B cell (primary cell): ENCODE results near the gene CHCHD5. TPM values are rescaled to one million over a fixed set of nuclear protein-coding genes. Genes with fewer than 3 reads are reported as not detected.

Source experiments
- ATAC-seq: fragments of 200-7000 bp; cut with Tn5 transposase; one replicate; pipeline ENCODE4 v1.10.0; 2021; ENCODE audit warnings: low read depth, mild to moderate bottlenecking, moderate number of reproducible peaks, moderate library complexity
- CTCF ChIA-PET: fragments of 350-600 bp; sonication (Branson Sonifier 250); formaldehyde crosslinking; loops from one replicate; lab custom pipeline; 2021; ENCODE audit warnings: antibody characterized with exemption, inconsistent platforms; lab: Charles Lee
- POLR2A ChIA-PET: fragments of 350-600 bp; sonication (Branson Sonifier 250); formaldehyde crosslinking; loops from one replicate; lab custom pipeline; 2021; ENCODE audit warnings: antibody characterized with exemption; lab: Charles Lee
- DNase-seq: peaks from one replicate; pipeline ENCODE4 v3.0.0; 2013
- H2AFZ ChIP-seq: 2 replicates; pipeline ENCODE4 v1.6.1; 2012; ENCODE audit warnings: mild to moderate bottlenecking, low read depth, low read length; ENCODE audit not compliant: insufficient read depth, poor library complexity, severe bottlenecking
- H3K27ac ChIP-seq, 2 donors: 1 replicate in 1 of 2; 2 replicates in 1 of 2; pipeline ENCODE4 v1.5.1; 2012 to 2013; ENCODE audit warnings: low read length in 2 of 2, mild to moderate bottlenecking in 2 of 2, moderate library complexity in 1 of 2
- H3K27me3 ChIP-seq, 4 experiments: fragments of 200-600 bp in 1 of 4; sonication (generic) in 1 of 4; replicated peaks in 1 of 4; 1 replicate in 2 of 4; 2 replicates in 2 of 4; pipeline versions ENCODE4 v1.6.1 to v1.7.0; 2013 to 2016; ENCODE audit warnings: low read length in 3 of 4, mild to moderate bottlenecking in 2 of 4, mixed read lengths in 1 of 4, moderate library complexity in 1 of 4; ENCODE audit not compliant: insufficient read depth in 4 of 4, control insufficient read depth in 3 of 4; ENCODE audit errors: control extremely low read depth in 1 of 4
- H3K36me3 ChIP-seq, 2 experiments: replicated peaks in 1 of 2; 1 replicate in 1 of 2; 2 replicates in 1 of 2; pipeline versions ENCODE4 v1.6.1 to v1.7.1; 2013; ENCODE audit warnings: low read length in 1 of 2; ENCODE audit not compliant: insufficient read depth in 2 of 2, control insufficient read depth in 1 of 2; ENCODE audit errors: control extremely low read depth in 1 of 2, extremely low read depth in 1 of 2
- H3K4me1 ChIP-seq, 2 donors: fragments of 200-600 bp in 1 of 2; sonication (generic) in 1 of 2; 1 replicate in 1 of 2; 2 replicates in 1 of 2; pipeline versions ENCODE4 v1.5.1 to v1.6.1; 2013 to 2017; ENCODE audit warnings: low read length in 2 of 2; ENCODE audit not compliant: control insufficient read depth in 2 of 2, insufficient read depth in 2 of 2
- H3K4me2 ChIP-seq: replicated peaks from 2 replicates; pipeline ENCODE3; 2012; ENCODE audit warnings: mild to moderate bottlenecking, low read depth, low read length; ENCODE audit not compliant: poor library complexity, severe bottlenecking
- H3K4me3 ChIP-seq, 5 experiments: fragments of 200-600 bp in 1 of 5; sonication (generic) in 1 of 5; 1 replicate in 3 of 5; 2 replicates in 2 of 5; pipeline versions ENCODE4 v1.5.1 to v1.7.0; 2011 to 2016; ENCODE audit warnings: low read length in 4 of 5, mild to moderate bottlenecking in 4 of 5, low read depth in 2 of 5, control low read depth in 1 of 5, moderate library complexity in 1 of 5; ENCODE audit not compliant: insufficient read depth in 1 of 5; ENCODE audit errors: control extremely low read depth in 1 of 5, extremely low read depth in 1 of 5
- H3K79me2 ChIP-seq: fragments of 200-600 bp; sonication (generic); one replicate; pipeline ENCODE4 v1.6.0; 2016; ENCODE audit warnings: low read length; ENCODE audit not compliant: control insufficient read depth, insufficient read depth
- H3K9ac ChIP-seq: fragments of 200-600 bp; sonication (generic); 2 replicates; pipeline ENCODE4 v1.6.1; 2017; ENCODE audit warnings: mild to moderate bottlenecking, low read length, moderate library complexity
- H3K9me3 ChIP-seq, 3 donors: one replicate each; pipeline versions ENCODE4 v1.6.1 to v1.7.1; 2013; ENCODE audit warnings: low read length in 2 of 3; ENCODE audit not compliant: control insufficient read depth in 2 of 3, insufficient read depth in 1 of 3; ENCODE audit errors: control extremely low read depth in 1 of 3
- H4K20me1 ChIP-seq: 2 replicates; pipeline ENCODE4 v1.6.0; 2012; ENCODE audit warnings: mild to moderate bottlenecking, low read length; ENCODE audit not compliant: insufficient read depth, control insufficient read depth, poor library complexity, severe bottlenecking
- H3K27ac Mint-ChIP-seq: one replicate; pipeline ENCODE4 v1.8.0; 2021; ENCODE audit warnings: mixed read lengths
- H3K27me3 Mint-ChIP-seq: one replicate; pipeline ENCODE4 v1.8.0; 2021; ENCODE audit warnings: mixed read lengths
- H3K4me1 Mint-ChIP-seq: one replicate; pipeline ENCODE4 v1.8.0; 2021; ENCODE audit warnings: mixed read lengths
- H3K4me3 Mint-ChIP-seq: one replicate; pipeline ENCODE4 v1.8.0; 2021; ENCODE audit warnings: mixed read lengths
- H3K9me3 Mint-ChIP-seq: one replicate; pipeline ENCODE4 v1.8.0; 2022; ENCODE audit warnings: mixed read lengths; ENCODE audit not compliant: insufficient read depth
- CTCF ChIP-seq: fragments of 200-600 bp; IDR thresholded peaks from one replicate; pipeline ENCODE4 v1.8.0; 2022; ENCODE audit warnings: antibody characterized with exemption, mild to moderate bottlenecking
- EZH2 ChIP-seq: IDR thresholded peaks from 2 replicates; pipeline ENCODE4 v1.6.1; 2012; ENCODE audit warnings: borderline replicate concordance, low read depth, mild to moderate bottlenecking, moderate library complexity, low read length; ENCODE audit not compliant: insufficient read depth, poor library complexity, severe bottlenecking
- WGBS: methylation state at CpG from one replicate; pipeline ENCODE4 v1.1.5; 2013; ENCODE audit warnings: missing lambda C conversion rate; ENCODE audit not compliant: insufficient coverage; 5-methylcytosine and 5-hydroxymethylcytosine counted together
- intact Hi-C: fragments of 100-400 bp; cut with micrococcal nuclease; formaldehyde crosslinking; loops from one replicate; pipeline ENCODE4 v1.10.0; 2022
- polyA plus RNA-seq: library from polyadenylated mRNA; depleted of rRNA; stranded (reverse); fragments of >200 nt; gene quantifications from 2 replicates; pipeline ENCODE4 v1.2.3, GENCODE V29; 2012
- total RNA-seq, 2 donors: library from RNA; stranded (reverse); fragments of 120-200 nt in 1 of 2; gene quantifications; 1 replicate in 1 of 2; 2 replicates in 1 of 2; pipeline versions ENCODE4 v1.2.3 to v1.2.4, GENCODE V29; 2013 to 2022

Gene CHCHD5
- total and polyA plus RNA-seq, 2 donors (not counting 1 experiment from before 2014, with no cell fraction given): 19.9 to 34.5 TPM

- Mint-ChIP-seq H3K27me3 (no peaks in the 10 kb centered on the region), H3K9me3 (no peaks in the 10 kb centered on the region), H3K4me1 (peaks cover 19% of the 10 kb centered on the region), H3K27ac (no peak overlapping the region), H3K4me3 (no peak overlapping the region)
- H3K9me3 ChIP-seq: peaks cover 0 to 2% (median 0%) of the 10 kb centered on the region in 3 donors
- POLR2A ChIA-PET: no interaction called here
- no peak overlapping the region for H3K4me2 ChIP-seq
- H3K27ac ChIP-seq: no peak overlapping the region
- H3K79me2 ChIP-seq: no peaks in the 10 kb centered on the region
- DNase-seq: no peak
- no peaks in the 10 kb centered on the region for H3K36me3 ChIP-seq
- H3K27me3 ChIP-seq: no peaks in the 10 kb centered on the region
- TF ChIP-seq CTCF (no peak), EZH2 (no peak)
- peaks cover 18 to 34% of the 10 kb centered on the region in 2 donors for H3K4me1 ChIP-seq
- intact Hi-C loops: loop anchor here (2.0 to 10.0 kb wide), 2 partner anchors 15 to 255 kb away; partner anchors contain the start of gene SLC20A1
- H2AFZ ChIP-seq: no peak overlapping the region
- no peak for ATAC-seq
- H3K4me3 ChIP-seq: no peak overlapping the region
- CTCF ChIA-PET: interaction anchor here (1.0 to 16.6 kb wide), 7 partner anchors 9 to 99 kb away, joined by 3 to 496 read pairs (median 48); partner anchors contain the start of genes NT5DC4 and SLC20A1
- H3K9ac ChIP-seq: no peak overlapping the region
- WGBS: 97% methylated on average over 6 of the region's 8 CpGs
- H4K20me1 ChIP-seq: no peaks in the 10 kb centered on the region
These were observed 45.4 kb downstream of the CHCHD5 start for GRCh38 chr2:112629823-112630222.

- no peak for TF ChIP-seq CTCF
- TF ChIP-seq EZH2: no peak
- Histone ChIP-seq H3K27me3 (no peaks in the 10 kb centered on the region), H3K27ac (no peak overlapping the region), H4K20me1 (no peaks in the 10 kb centered on the region), H3K4me3 (no peak overlapping the region), H3K36me3 (no peaks in the 10 kb centered on the region), H3K9me3 (peaks cover 0 to 2% (median 0%) of the 10 kb centered on the region in 3 donors), H3K9ac (no peak overlapping the region), H3K4me2 (no peak overlapping the region), H3K79me2 (no peaks in the 10 kb centered on the region), H2AFZ (no peak overlapping the region), H3K4me1 (peaks cover 18 to 30% of the 10 kb centered on the region in 2 donors)
- POLR2A ChIA-PET: no interaction called here
- no peaks in the 10 kb centered on the region for H3K9me3 Mint-ChIP-seq
- ATAC-seq (no peak), DNase-seq (no peak)
- intact Hi-C loops: loop anchor here (2.0 kb wide), 1 partner anchor 15 kb away; the partner anchor contains the start of gene SLC20A1
- CTCF ChIA-PET: interaction anchor here (1.0 to 16.6 kb wide), 8 partner anchors 9 to 99 kb away, joined by 3 to 496 read pairs (median 4); partner anchors contain the start of genes NT5DC4 and SLC20A1
- peaks cover 18% of the 10 kb centered on the region for H3K4me1 Mint-ChIP-seq
- H3K27ac Mint-ChIP-seq: no peak overlapping the region
- WGBS: 85% methylated on average over 3 of the region's 4 CpGs
- H3K4me3 Mint-ChIP-seq: no peak overlapping the region
- H3K27me3 Mint-ChIP-seq: no peaks in the 10 kb centered on the region
These were observed 45.9 kb downstream of the CHCHD5 start for GRCh38 chr2:112630268-112630667.
